Measurements from ENCODE around the gene HDAC10. TPM values are rescaled to one million over a fixed set of nuclear protein-coding genes. Genes with fewer than 3 reads are reported as not detected.

HDAC10 gene
- total and polyA plus RNA-seq, 10 of the 15 experiments (the other 5 are each of a cell fraction or from before 2014, with no cell fraction given): 0.26 to 48.6 (median 5.0) TPM

DNA sequence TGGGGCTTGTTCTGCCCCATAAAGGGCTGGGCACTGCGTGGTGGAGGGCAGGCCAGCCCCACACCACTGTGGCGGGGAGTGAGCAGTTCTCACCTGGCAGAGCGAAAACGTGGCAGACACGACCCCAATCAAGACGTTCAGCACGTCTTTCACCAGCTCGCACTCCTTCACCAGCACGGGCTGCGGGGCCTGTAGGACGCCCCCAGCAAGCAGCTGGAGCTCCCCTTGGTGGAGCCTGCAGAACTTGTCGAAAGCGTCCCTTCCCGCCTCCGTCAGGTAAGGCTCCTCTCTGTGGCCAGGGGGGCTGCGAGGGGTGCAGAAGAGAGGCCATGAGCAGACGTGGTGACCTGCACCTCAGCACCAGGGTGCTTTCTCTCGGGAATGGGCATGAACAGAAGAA is 17.8 kb downstream of the HDAC10 start:
- H3K4me3 ChIP-seq: no peak overlapping the region
- peaks cover 0 to 8% of the 10 kb centered on the region in 2 experiments; a peak in 2 of 4 replicates for H3K36me3 ChIP-seq (ENCODE audit: control insufficient read depth in 2 of 2, insufficient read depth in 2 of 2, low read length in 1 of 2)
- H4K20me1 ChIP-seq (ENCODE audit: control insufficient read depth, insufficient read depth): no peaks in the 10 kb centered on the region
- 85% methylated on average over 18 of the region's 18 CpGs for WGBS (ENCODE audit: insufficient coverage, insufficient replicate concordance, low lambda C conversion rate, missing lambda C conversion rate)
- peaks cover 9% of the 10 kb centered on the region for H3K79me2 ChIP-seq (ENCODE audit: control insufficient read depth, insufficient read depth, low read length)
- intact Hi-C loops (cut with micrococcal nuclease; ENCODE audit: unreplicated experiment) (no loop called here), in situ Hi-C loops (cut with MboI) (no loop called here)
- BruUV-seq (replicated peaks): no TSS peak
- POLR2A ChIA-PET: no interaction called here
- H3K4me2 ChIP-seq (ENCODE audit: control insufficient read depth, insufficient read depth): no peak overlapping the region
- H2AFZ ChIP-seq (ENCODE audit: control insufficient read depth, low read depth, low read length): no peak overlapping the region
- SMC1A ChIA-PET (ENCODE audit: uncharacterized antibody, unreplicated experiment): no interaction called here
- H3K9ac ChIP-seq (ENCODE audit: control insufficient read depth, insufficient read depth, low read length): no peak overlapping the region
- no peak for FAIRE-seq
- H3K27me3 ChIP-seq (replicated peaks in 1 of 2; ENCODE audit: control insufficient read depth in 2 of 2, insufficient read depth in 2 of 2, low read length in 1 of 2): no peaks in the 10 kb centered on the region
- CTCF ChIA-PET: interaction anchor here (1.2 kb wide), 1 partner anchor 8 kb away, joined by 4 read pairs; no protein-coding TSS in a partner anchor
- TF ChIP-seq JUND (IDR thresholded peaks at IDR 0.05; ENCODE audit: low read depth, low read length) (no peak), BRCA1 (IDR thresholded peaks at IDR 0.05; ENCODE audit: low read depth, low read length) (no peak), NR2F1 (conservative IDR thresholded peaks at IDR 0.05) (no peak), SREBF1 (IDR thresholded peaks at IDR 0.05; ENCODE audit: low read length) (no peak), DPF2 (IDR thresholded peaks at IDR 0.05) (no peak), RCOR1 (conservative IDR thresholded peaks at IDR 0.05; ENCODE audit: low read depth, low read length) (no peak)
- TF ChIP-seq, protein P1, sequence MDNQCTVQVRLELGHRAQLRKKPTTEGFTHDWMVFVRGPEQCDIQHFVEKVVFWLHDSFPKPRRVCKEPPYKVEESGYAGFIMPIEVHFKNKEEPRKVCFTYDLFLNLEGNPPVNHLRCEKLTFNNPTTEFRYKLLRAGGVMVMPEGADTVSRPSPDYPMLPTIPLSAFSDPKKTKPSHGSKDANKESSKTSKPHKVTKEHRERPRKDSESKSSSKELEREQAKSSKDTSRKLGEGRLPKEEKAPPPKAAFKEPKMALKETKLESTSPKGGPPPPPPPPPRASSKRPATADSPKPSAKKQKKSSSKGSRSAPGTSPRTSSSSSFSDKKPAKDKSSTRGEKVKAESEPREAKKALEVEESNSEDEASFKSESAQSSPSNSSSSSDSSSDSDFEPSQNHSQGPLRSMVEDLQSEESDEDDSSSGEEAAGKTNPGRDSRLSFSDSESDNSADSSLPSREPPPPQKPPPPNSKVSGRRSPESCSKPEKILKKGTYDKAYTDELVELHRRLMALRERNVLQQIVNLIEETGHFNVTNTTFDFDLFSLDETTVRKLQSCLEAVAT (IDR thresholded peaks at IDR 0.05): no peak
- H3K9me3 ChIP-seq (replicated peaks; ENCODE audit: control insufficient read depth, insufficient read depth, low read length): no peaks in the 10 kb centered on the region
- DNase-seq (ENCODE audit: low read depth, low spot score): no peak
- H3K4me1 ChIP-seq (ENCODE audit: control insufficient read depth, insufficient read depth, low read length): no peaks in the 10 kb centered on the region
- no peak for ATAC-seq
- RAD21 ChIA-PET (ENCODE audit: unreplicated experiment): no interaction called here
- no peak overlapping the region for H3K27ac ChIP-seq (ENCODE audit: control insufficient read depth, insufficient read depth)

Data from GM12878 (cell line).